ENCODE data around the gene CDCA4.

Gene CDCA4

GRCh38 chr14:105012171-105012985 is 8.5 kb downstream of the CDCA4 start:
- no peak for DNase-seq

GRCh38 chr14:105011312-105011990 is 9.4 kb downstream of the CDCA4 start:
- no peak for DNase-seq

DNA sequence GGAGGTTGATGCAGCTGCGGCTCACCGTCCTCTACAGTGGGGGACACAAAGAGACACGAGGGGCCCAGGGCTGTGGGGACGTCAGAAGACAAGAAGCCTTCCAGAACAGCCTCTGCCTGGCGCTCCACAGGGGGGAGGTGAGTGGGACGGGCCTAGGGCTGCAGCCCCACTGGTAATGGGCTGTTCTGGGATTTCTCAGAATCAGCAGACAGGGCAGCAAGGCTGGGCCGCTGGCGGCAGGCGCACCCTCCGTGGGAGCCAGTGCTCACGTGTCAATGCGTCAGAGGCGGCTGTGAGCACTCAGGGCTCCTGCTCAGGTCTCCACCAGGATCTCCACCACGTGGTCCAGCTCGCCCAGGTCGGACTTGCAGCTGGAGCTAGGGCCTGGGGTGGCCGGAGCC is 10.0 kb downstream of the CDCA4 start:
- no peak for DNase-seq

DNA sequence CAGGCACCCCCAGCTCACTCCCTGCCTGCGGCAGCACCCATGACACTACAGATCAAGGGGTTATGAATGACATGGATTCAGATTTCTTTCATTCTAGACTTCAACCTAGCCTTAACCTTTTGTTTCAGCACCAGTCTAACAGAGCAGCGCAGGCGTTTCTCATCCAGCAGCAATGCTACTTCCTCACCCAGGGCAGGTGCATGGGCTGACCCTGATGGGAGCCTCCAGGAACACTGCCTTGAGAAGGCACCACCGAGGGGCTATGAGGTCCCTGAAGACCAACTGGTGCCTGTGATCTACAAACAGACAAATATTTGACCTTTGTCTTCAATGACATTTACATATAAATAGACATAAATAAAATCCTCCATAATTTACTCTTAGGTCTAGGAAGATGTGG is 10.8 kb downstream of the CDCA4 start:
- DNase-seq, result no peak

DNA sequence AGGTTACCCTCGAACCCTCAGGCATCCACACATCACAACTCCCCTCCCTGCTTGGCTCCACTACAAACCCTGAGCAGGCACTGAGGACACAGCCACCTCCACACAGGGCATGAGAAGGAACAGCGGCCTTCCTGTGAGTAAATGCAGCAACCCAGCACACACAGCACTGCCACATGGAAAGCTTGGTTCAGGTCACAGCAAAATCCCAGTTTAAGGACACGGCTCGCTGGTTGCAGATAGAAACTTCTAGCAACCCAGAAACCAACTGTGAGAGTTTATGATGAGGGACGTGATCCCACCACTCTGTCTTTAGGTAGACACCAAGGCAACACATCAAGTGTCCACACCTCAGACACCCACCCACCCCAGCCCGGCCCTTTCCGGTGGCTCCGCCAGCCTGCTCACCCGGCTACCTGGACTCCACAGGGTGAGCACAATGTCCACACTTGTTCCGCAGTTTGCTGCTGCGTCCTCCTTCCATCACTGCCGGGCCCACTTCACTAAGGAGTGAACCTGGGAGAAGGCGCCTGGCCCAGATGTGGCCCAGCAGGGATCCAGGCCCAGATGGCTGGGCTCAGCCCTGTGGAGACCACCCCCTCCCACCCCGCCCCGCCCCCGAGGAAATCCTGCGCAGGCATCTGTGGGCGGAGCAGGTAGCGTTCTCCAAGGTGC is 13.2 kb downstream of the CDCA4 start:
- DNase-seq, result no peak

GRCh38 chr14:105006831-105007592 is 13.9 kb downstream of the CDCA4 start:
- DNase-seq, result no peak

DNA sequence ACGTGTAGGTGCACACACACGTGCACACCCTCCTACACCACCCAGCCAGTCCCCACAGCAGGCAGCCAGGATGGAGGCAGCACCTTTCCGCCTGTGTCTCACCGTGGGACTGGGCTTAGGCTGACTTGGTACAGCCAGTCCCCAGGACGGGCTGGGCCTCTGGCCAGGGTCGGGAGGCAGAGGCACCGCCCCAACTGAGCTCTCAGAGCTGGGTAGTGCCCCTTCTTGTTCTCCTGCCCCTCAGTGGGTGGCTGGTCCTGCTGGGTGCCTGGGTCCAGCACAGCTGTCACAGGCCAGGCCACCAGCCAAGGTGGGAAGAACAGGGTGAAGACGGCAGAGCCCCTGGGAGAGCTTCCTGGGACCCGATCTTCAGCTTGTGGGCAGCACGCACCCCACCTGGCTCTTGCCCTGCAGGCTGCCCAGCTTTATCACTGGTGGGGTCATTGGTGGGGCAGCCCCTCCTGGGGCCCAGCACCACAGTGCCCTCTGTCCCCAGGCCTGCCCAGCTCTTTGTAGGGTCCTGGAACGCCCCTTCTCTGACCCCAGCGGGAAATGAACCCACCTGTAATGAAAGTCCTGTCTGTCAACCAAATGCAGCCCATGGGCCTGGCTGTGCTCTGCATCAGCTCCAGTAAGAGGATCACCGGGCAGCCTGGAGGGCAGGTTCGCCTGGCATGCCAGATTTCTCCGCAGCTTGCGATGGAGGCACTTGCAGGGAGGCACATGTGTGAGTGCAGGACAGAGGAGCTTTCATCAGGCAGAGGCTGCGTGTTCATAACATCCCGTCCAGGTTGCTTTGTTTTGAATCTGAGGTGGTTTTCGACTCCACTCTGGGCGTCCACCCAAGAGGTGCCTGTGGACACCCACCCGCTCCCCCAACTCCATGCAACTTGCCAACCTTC is 14.7 kb downstream of the CDCA4 start:
- no peak for DNase-seq

DNA sequence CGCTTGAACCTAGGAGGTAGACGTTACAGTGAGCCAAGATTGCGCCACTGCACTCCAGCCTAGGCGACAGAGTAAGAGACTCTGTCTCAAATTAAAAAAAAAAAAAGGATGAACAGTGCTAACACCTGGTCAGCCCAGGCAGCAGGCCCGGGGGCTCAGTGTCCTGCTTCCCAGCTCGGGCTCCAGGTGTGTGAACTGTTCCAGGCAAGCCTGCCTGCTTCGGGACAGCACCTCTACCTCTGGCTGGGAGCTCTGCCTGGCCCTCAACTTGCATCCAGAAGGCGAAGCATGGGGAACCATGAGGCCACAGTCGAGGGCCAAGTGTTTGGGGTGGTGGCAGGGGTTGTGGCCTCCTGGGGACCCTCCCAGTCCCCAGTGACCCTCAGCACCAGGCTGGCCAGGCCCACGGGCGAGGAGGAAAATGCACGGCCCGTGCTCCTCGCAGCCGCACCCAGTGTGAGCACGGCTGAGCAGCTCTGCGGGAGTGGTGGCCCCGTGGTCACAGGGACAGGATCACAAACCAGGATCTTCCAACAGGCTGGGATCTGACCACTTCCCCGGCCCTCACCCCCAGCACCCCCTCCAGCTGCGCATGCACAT is 15.5 kb downstream of the CDCA4 start:
- DNase-seq, result no peak

GRCh38 chr14:104999361-104999760 is 21.5 kb downstream of the CDCA4 start:
- DNase-seq, result no peak

- DNase-seq, result no peak
Measured at GRCh38 chr14:104998801-104999200, 22.1 kb downstream of the CDCA4 start.

- DNase-seq, result no peak
Measured at GRCh38 chr14:104996483-104996882, 24.4 kb downstream of the CDCA4 start.

DNA sequence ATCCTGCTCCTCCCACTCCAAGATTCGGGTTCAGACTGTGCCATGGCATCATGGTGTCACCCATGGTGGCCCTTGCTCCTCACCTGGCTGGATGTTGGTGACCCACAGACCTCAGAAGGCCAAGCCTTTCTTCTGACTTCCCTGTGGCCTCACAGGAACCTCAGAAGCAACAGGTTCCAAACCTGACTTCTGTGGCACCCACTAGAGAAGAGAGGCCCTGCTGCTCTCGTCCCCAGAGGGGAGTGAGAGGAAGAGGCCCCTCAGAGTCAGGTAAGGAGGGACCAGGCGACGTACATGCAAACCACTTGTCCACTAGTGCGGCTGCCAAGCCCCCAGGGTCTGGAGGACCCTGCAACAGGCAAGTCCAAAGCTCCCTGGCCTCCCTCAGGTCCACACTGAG is 24.9 kb downstream of the CDCA4 start:
- DNase-seq, result no peak

- DNase-seq, result no peak
Measured at GRCh38 chr14:104994978-104995377, 25.9 kb downstream of the CDCA4 start.

DNA sequence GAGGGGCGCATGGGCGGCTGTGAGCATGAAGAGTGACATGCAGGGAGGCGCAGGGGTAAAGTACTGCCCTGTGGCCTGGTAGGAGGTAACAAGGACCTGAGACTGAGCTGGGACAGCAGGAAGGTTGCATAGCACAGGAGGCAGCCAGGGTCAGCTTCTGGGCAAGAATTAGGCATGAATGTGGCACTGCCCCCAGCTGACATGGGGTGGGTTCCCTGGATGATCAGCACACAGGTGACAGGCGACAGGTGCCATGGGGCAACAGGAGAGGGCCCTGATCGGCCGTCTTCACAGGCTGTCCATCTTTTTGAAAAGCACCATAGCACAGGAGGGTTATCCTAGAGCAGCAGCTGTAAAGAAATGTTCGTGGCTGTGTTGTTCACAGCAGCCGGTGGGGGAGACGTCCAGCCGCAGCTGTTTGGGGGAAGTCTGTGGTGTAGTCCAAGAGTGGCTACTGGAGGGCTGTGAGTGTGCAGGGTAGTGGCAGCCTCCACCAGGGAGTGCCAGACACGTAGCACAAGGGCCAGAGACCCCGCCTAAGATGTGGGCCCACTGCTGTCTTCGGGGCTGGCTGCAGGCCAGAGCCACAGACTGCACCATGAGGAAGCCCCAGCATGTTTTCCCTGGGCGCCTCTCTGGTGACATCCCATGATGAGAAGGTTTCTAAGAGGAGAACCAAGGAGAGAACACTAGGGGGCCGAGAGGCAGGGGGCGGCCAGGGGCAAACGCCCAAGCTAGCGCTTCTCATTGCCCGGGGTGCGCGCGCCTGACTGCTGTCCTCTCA is 26.9 kb downstream of the CDCA4 start:
- DNase-seq, result no peak

DNA sequence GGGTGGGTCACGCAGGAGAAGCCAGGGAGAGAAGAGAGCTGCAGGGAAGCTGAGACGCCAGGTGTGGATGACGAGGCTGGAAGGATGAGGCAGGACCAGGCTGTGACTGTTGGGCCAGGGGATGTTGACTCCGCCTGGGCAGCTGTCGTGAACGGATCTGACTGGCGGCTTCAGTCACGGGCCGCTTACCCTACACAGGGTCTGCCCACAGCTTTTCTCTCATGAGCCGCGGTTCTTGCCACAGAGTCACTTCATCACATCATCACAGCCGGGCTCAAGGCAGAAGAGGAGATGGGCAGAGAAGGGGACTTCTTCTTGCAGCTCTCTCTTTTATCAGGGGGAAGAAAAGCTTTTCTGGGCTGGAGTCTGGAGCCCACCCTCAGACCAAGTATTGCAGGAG is 27.6 kb downstream of the CDCA4 start:
- no peak for DNase-seq

DNA sequence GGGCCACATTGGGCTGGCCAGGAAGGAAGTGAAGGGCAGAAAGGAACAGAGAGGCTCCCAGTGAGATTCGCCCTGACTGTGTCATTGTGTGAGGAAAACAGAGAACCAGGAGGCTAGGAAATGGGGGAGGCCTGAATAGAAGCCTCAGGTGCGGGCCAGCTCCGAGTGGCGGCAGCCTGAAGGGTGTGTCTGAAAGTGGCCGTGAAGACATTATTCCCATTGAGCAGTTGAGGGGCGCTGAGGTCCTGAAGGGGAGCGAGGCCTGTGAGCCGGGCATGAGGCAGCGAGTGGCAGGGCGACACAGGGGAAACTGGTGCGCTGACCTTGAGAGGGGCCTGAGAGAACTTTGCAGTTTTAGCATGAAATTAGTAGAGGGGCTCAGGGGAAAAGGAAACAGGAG is 28.4 kb downstream of the CDCA4 start:
- DNase-seq, result no peak

DNA sequence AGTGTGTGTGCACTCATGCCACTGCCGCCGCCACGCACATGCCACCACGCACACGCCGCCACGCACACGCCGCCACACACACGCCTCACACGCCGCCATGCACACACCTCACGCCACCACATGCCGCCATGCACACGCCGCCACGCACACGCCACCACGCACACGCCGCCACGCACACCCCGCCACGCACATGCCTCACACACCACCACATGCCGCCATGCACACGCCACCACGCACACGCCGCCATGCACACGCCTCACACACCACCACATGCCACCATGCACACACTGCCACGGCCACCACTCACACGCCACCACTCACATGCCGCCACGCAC is 29.0 kb downstream of the CDCA4 start:
- no peak for DNase-seq

GRCh38 chr14:104989951-104990303 is 31.0 kb downstream of the CDCA4 start:
- no peak for DNase-seq

- DNase-seq, result no peak
Measured at GRCh38 chr14:104989236-104989950, 31.5 kb downstream of the CDCA4 start.

DNA sequence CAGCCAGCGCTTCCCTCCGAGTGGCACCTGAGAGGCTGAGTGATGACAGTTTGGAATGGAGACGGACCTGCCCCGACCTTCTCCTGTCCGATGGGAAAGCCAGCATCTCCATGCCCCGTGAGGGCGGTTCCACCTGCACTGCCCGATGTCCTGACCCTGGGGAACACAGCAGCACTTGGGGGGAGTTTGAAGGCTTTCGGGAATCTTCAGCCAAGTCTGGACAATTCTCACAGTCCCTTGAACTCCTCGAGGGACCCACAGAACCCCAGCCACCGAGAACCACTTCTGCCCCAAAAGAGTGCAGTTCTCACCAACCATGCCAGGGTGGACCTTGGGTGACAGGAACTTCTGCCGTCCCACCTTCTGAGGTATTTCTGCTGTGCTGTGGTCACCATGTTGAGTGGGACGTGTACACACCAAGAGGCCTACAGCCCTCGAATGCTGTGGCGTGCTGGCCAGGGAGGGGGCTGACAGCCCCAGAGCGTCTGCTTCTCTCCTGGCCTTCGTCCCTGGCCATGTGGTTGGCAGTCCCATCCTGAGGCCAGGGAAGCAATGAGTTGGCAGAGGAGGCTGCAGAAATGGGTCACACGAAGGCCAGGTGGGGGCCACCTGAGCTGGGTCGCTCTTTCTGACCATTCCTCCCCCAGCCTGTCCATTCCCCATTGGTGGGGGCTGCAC is 34.3 kb downstream of the CDCA4 start:
- DNase-seq, result no peak
